HG03060 (cell line): ENCODE results near the gene ZNF593.

Experiments
- ATAC-seq: cut with Tn5 transposase; IDR thresholded peaks from one replicate; pipeline ENCODE4 v1.9.1; 2021; ENCODE audit warnings: low read depth, moderate number of reproducible peaks; ENCODE audit not compliant: unreplicated experiment

ZNF593 gene

DNA sequence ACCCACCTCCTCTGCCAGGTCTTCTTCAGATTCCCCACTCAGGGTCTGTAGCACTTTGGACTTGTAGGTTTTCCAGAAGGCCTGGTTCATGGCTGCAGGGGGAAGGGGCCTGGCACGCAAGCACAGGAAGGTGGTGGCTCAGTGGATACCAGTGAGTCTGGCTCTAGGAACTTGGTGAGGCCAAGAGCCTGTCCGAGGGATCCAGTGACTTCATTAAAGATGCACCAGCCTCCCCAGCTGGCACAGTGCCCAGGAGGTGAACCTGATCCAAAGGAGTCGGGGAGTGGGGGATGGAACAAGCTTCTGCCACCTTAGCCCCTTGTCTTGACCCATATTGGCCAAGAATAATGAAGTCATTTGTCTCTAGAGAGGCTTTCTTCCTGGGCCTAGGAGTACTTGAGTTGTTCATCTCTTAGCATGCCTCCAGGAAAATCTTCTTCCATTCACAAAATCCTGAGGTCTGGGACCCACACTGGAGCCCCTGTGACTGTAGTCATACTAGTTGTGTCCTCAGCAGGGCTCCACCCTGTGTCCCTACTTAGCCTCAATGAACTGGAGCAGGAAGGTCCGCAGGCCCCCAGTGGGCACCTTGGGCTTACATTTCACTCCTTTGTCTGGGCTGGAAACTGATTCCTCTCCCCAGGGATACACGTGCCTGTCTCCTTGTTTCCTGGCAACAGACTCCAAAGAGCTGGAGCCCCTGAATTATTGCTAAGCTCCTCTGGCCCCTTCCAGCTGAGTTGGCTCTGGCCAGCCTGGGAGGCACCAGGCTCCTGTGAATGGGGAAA lies 1.1 kb upstream of the ZNF593 start, which contains the start of gene C1orf232:
Gene C1orf232 (minus strand): TSS at position 554 of the 788 bp plus-strand sequence. CDS start 464 bp downstream, at position 90.
- no peak for ATAC-seq

DNA sequence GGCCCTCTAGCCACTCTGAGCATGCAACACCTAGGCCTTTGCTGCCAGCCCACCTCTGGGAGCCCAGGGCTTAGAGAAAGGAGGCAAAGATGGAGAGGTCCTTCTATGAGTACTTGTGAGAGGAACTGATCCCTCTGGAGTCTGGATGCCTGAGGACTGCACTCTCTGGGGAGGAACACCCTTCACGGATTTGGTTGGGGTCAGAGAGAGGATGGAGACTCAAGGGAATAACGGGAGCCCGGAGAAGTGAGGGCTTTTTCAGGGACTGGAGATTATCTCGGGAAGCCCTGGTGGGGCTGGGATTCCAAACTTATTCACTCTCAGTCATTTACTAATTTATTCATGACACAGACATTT lies 532 bp upstream of the ZNF593 start:
- ATAC-seq: no peak

DNA sequence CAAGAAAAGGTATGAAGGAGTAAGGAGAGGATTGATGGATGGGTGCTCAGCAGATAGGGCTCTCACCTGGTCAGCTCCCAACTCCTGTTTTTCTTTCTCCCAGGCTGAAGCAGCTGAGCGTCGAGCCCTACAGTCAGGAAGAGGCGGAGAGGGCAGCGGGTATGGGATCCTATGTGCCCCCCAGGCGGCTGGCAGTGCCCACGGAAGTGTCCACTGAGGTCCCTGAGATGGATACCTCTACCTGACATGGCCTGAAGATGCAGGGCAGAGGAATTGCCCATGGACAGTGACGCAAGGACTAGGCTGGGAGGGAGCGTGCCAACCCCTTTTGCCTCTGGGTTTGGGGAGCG lies 739 bp downstream of the ZNF593 start:
- ATAC-seq: no peak

DNA sequence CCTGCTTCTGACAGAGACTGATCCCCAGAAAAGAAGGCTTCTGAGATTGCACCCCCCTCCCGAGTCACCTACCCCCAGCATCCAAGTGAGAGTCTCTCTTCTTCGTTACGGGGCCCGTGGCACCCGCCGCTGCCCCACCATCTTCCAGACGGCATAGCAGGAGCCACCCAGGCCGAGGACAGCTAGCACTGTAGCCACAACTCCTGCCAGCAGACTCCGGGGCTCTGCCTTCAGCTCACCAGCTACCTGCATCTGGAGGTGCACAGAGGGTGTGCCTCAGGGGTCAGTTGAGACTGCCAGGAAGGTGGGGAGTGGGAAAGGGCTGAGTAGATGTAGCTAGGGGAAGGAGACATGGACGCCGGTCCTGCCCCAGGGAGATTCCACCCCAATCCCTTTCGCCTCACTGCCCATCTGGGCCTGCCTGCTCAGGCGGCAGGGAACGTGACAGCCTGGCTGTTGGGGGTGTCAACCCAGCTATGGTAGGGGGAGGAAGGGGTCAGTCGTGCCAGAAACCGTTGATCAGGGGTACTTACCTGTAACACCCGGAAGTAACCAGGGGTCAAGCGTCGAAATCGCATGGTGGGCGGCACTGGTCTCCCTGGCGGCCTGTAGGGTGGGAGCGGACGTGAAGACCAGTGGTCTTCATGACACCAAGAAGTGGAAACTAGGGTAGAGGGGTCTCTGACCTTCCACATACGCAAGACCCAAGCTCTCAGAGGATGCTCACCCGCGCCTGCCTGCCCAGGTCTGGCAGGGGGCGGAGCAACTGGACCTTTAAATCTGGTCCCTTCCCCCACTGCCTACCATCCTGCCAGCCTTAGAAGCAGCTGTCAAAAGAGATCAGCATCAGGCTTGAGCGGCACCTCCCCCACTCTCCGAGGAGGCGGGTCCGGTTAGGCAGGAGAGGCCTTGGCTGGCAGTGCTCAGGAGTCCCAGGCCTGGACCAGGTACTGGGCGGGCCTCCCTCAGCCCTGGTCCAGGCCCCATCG lies 1.7 kb downstream of the ZNF593 start, which contains the start of gene ZNF593OS:
Gene ZNF593OS (minus strand): TSS at position 749 of the 989 bp plus-strand sequence. CDS start 171 bp downstream, at position 578.
- no peak for ATAC-seq

DNA sequence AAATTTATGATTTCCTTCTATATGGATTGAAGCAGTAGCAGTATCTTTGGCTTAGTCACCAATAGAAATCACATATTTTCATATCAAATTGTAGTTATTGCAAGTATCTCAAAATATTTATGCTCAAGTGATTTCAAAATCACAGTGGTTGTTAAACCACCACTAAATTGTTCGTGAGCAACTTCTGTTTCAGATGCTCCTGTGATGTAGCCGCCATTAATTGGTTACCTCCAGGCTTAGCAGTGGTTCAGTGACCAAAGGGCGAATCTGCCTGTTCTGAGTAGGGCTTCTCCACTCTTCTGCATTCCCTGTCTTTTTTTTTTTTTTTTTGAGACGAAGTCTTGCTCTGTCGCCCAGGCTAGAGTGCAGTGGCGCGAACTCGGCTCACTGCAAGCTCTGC lies 5.6 kb downstream of the ZNF593 start:
- no peak for ATAC-seq

DNA sequence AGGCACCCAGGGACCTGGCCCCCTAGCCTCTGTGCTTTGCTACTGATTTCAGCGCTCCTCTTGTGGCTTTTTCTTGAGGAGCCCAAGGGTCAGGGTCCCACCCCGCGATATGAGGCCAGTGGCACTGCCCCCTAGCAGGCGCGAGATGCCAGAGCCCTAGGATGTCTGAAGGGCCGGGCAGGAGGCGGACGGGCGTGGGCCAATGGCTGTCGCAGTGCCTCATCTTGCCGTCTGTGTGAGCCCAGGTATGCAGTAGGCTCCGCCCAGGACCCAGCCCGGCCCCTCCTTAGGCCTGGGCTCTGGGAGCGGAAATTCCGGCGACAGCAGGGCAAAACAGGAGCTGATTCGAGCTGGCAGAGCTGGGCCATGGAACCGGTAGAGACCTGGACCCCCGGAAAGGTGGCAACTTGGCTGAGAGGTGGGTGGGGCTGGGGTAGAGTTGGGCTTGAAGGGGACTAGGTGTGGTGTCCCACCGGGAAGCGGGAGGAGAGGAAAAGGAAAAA lies 7.5 kb downstream of the ZNF593 start, which contains the start of gene CNKSR1:
Gene CNKSR1 (plus strand): TSS at position 310 of the 503 bp plus-strand sequence. CDS start 57 bp downstream, at position 367.
- ATAC-seq: no peak

DNA sequence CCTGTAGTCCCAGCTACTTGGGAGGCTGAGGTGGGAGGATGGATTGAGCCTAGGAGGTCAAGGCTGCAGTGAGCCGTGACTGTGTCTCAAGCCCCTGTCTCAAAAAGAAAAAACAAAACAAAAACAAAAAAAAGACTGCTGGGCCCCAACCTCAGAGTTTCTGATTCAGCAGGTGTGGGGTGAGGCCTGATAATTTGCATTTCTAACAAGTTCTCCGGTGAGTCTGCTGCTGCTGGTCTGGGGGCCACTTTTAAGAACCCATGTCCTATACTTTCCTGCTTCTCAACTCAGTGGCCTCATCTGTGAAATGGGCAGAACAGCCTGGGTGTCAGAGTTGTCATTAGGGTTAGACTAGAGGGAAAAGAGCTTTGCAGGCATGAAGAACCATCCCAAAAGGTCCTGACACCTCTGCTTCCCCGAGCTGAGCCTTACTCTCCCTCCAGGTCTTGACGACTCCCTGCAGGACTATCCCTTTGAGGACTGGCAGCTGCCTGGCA lies 10.3 kb downstream of the ZNF593 start:
- no peak for ATAC-seq

DNA sequence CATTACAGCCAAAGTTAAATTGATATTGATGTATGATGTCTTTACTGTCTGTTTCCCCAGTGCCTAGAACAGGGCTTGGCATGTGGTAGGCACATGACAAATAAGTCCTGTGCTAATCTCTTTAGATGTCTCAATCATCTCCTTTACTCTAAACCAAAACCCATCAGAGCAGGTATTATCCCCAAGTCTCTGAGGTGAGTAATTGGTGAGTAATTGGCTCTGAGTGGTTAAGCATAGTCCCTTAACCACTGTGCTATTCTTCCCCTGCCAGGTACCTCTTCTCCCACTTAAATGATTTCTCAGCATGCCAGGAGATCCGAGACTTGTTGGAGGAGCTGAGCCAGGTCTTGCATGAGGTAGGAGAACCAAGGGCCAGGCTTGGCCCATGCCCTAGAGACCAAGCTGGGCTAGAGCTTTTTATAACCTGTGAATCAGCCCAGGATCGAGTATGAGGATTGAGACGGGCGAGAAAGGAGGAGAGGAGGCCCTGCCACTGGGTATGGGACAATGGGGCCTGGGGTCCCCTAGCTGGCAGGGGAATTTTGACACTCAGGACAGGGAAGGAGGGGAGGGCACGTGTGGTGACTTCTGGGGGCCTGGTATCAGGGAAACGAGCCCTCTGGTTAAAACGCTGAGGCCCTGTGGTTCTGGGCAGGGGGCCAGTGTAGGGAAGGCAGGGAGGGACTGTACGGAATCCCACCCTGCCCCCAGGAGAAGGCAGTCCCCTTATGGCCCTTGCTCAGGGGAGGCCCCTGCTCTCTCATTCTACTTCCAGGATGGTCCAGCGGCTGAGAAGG lies 12.1 kb downstream of the ZNF593 start:
- ATAC-seq: no peak

DNA sequence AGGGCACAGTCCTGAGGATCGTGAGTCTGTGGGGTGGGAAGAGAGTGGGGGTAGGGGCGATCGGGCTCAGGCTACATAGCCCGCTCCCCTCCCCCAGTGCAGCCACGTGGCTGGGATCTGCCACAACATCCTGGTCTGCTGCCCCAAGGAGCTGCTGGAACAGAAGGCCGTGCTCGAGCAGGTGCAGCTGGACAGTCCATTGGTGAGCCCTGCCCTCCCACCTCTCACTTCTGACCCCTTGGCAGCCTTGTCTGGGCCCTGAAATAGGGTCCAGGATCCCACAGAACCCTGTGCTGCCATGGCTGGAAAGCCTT lies 12.6 kb downstream of the ZNF593 start:
- ATAC-seq: no peak

DNA sequence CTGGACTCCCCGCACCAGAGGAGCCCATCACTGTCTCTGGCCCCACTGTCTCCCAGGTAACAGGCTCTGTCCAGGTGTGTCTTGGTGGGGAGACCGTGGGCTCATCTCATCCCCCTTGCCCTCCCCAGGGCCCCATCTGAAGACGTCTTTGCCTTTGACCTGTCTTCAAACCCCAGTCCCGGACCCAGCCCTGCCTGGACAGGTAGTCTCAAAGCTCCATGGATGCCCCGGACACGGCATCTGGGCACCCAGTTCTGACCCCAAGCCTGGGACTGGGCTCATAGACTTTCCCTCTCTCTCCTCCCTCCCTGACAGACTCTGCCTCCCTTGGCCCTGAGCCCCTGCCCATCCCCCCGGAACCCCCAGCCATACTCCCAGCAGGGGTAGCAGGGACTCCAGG lies 14.4 kb downstream of the ZNF593 start:
- no peak for ATAC-seq

DNA sequence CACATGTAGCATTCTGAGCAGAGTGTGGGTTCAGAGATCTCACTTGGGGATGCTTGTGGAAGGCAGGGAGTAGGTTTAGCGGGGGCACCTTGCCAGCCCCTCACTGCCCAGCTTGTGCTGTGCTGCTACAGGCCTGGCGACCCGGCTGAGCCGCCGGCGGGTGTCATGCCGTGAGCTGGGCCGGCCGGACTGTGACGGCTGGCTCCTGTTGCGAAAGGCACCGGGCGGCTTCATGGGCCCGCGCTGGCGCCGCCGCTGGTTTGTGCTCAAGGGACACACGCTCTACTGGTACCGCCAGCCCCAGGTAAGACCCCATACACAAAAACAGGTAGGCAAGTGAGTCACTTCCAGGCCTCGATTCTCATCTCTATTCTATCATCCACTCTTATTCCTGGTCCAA lies 15.2 kb downstream of the ZNF593 start:
- ATAC-seq: no peak

DNA sequence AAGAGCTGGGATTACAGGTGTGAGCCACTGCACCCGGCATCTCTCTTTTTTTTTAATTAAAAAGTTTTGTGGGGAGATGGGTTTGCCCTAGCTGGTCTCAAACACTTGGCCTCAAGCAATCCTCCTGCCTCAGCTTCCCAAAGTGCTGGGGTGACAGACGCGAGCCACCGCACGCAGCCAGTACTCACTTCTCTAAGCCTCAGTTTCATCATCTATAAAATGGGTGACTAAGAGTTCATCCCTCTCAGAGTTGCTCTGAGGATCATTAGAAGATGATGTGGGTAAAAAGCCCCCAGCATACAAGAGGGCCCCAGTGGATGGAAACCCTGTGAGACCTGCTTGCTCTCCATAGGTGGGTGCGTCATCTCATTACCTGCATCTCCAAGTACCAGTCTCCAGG lies 18.2 kb downstream of the ZNF593 start:
- no peak for ATAC-seq

DNA sequence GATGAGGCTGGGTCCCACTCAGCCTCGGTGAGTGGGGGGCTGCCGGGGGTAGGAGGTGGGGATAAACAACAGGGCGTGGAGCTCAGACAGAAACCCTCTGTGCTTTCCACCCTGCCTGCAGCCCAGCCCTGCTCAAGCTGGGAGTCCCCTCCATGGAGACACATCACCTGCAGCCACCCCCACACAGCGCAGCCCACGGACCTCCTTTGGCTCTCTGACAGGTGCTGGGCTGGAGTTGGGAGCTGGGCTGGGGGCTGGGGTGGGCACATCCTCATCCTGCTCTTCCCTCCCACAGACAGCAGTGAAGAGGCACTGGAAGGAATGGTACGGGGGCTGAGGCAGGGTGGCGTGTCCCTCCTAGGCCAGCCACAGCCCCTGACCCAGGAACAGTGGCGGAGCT lies 18.8 kb downstream of the ZNF593 start:
- ATAC-seq: no peak

DNA sequence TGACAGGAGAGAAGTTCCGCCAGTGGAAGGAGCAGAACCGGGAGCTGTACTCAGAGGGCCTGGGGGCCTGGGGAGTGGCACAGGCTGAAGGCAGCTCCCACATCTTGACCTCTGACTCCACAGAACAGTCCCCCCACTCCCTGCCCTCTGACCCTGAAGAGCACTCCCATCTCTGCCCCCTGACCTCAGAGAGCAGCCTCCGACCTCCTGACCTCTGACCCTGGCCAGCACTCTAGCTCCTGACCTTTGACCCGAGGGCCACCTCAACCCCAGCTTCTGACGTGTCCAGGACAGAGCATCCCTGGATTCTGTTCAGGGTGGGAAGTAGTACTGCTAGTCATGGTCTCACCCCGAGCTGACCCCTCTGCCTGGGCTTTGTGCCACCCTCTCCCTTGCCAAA lies 19.6 kb downstream of the ZNF593 start:
- no peak for ATAC-seq

DNA sequence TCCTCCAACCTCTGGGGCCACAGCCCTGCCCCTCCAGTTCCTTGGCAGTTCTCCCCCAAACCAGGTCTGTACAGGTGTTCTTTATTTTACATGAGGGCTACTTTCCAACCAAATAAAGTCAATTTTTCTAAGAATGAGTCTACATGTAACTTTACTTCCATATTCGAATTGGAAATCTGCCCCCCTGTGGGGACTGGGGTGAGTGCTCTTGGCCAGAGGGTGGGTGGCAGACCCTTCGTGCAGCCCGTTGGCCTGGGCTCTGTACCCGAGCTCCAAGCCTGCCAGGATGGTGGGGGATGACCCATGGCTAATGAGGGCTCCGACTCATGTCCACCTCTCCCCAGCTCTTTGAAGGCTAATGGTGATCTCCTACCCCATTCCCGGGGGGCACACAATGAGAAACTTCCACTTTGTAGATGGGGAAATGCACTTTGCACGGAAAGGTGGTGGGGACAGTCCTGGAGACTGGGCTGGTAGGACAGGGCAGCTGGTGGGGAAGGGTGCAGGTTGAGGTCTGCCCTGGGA lies 20.1 kb downstream of the ZNF593 start:
- no peak for ATAC-seq

DNA sequence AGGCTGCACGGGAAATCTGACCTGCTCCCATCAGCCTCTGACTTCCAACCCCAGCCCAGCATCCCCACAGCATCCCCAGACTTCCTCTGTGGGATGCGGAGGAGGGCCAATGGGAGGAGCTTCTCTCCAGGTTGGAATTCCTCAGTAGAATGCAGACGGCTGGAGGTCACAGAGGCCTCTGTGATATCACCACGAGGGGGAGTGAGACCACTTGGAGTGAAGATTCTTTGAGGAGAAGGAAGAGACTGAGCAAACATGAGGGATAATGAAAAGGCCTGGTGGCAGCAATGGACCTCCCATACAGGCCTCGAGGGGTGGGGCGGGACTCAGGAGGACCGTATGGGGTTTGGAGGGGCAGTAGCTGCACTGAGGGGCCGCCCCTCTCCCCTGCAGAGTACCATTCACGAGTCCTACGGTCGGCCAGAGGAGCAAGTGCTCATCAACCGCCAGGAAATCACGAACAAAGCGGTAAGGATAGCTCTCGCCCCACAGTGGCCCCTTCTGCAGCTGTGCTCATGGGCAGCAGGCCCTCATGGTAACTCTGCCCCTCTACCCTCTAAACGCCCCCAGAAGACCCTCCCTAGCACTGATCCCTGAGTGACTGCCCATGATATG lies 20.8 kb downstream of the ZNF593 start, which contains the start of gene CATSPER4:
Gene CATSPER4 (plus strand): TSS at position 230 of the 615 bp plus-strand sequence. CDS start 26 bp downstream, at position 256.
- no peak for ATAC-seq

DNA sequence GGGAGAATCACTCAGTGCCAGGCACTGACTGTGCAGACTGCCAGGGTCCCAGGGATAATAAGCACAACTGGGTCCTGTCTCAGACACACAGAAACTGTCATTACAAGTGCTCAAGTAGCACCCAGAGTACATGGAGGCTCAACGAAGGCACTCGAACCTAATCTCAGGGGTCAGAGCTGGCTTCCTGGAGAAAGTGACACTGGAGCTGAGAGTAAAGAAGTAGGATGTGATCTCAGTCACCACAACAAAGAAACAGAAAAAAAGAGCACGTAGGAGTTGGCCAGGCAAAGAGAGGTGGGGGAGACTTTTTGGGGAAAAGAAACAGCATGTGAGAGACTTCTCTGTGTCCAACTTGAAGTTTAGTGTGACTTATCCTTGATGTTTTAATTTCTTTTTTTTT lies 22.0 kb downstream of the ZNF593 start:
- ATAC-seq: no peak

DNA sequence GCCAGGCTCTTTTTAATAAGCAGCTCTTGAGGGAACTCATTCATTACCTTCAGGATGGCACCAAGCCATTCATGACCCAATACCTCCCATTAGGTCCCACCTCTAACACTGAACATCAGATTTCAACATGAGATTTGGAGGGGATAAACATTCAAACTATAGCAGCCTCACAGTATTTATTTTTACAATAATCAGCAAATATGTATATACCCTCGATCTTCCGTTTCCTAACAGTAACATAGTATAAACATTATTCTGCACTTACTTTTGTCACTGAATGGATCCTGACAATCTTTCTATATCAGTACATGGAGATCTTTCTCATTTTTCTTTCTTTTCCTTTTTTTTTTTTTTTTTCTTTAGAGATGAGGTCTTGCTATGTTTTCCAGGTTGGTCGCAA lies 26.1 kb downstream of the ZNF593 start:
- ATAC-seq: no peak

DNA sequence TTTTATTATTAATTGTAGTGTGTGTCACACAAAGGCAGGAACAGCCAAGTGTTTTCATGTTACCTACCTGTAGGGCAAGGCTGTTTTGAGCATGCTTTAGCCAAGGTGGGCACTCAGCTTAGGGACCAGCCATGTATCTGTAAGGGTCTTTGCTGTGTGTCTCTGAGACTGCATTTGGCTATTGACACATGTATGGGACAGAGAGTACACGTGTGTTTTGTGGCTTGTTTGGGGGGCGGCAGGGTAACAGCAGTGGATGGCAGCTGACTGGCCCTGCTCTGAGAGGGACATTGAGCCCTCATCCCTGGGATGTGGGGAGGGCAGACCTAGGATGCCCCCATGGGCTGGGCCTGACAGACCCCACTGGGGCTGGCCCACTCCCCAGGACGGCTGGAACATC lies 27.6 kb downstream of the ZNF593 start:
- no peak for ATAC-seq

DNA sequence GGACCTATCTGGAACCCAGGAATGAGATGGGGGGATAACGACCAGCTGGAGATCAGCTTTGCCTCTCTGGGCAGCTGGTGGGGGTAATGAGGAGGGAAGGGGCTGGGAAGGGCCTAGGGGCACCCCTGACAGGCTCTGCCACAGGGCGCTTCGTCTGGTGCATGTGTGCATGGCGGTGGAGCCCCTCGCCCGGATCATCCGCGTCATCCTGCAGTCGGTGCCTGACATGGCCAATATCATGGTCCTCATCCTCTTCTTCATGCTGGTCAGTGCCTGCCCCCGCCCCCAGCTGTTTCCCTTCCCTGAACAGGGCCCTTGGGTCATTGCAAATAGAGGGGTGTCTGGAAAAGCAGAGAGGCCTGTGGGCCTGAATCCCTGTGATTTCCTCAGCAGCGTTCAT lies 28.1 kb downstream of the ZNF593 start:
- ATAC-seq: no peak
